NB4 (cell line): ENCODE results near the gene PTK6.

Experiments used
- CTCF ChIP-seq: IDR thresholded peaks from one replicate; pipeline ENCODE4 v1.5.1; 2012; ENCODE audit warnings: low read depth, low read length
- POLR2A ChIP-seq: IDR thresholded peaks from 2 replicates; pipeline ENCODE4 v1.6.1; 2011; ENCODE audit warnings: mild to moderate bottlenecking; ENCODE audit not compliant: insufficient read length; ENCODE audit errors: extremely low read depth

GRCh38 chr20:63518946-63519667 is 18.1 kb downstream of the PTK6 start:
- TF ChIP-seq CTCF (no peak), POLR2A (no peak)
